OCI-LY1 (cell line): Measurements from ENCODE around the gene TRIM28.

ENCODE experiments used
- EZH2 ChIP-seq: fragments of 200-600 bp; sonication (generic), shearing (Covaris generic); IDR thresholded peaks from 2 replicates; pipeline ENCODE4 v1.8.0; 2017; ENCODE audit warnings: borderline replicate concordance, mixed run types, mild to moderate bottlenecking, antibody characterized with exemption, low read length, moderate library complexity, mixed read lengths
- TF ChIP-seq, protein P1 (sequence below): fragments of 200-600 bp; sonication (generic), shearing (Covaris generic); IDR thresholded peaks from 2 replicates; pipeline ENCODE4 v1.5.1; 2017; ENCODE audit warnings: mild to moderate bottlenecking, antibody characterized with exemption, low read length, moderate library complexity, mixed read lengths

- TF ChIP-seq, protein P1, sequence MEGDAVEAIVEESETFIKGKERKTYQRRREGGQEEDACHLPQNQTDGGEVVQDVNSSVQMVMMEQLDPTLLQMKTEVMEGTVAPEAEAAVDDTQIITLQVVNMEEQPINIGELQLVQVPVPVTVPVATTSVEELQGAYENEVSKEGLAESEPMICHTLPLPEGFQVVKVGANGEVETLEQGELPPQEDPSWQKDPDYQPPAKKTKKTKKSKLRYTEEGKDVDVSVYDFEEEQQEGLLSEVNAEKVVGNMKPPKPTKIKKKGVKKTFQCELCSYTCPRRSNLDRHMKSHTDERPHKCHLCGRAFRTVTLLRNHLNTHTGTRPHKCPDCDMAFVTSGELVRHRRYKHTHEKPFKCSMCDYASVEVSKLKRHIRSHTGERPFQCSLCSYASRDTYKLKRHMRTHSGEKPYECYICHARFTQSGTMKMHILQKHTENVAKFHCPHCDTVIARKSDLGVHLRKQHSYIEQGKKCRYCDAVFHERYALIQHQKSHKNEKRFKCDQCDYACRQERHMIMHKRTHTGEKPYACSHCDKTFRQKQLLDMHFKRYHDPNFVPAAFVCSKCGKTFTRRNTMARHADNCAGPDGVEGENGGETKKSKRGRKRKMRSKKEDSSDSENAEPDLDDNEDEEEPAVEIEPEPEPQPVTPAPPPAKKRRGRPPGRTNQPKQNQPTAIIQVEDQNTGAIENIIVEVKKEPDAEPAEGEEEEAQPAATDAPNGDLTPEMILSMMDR = no peak
- TF ChIP-seq EZH2 = no peak
Measured at GRCh38 chr19:58557221-58558065, 13.6 kb downstream of the TRIM28 start.
